GM12875 (cell line): ENCODE measurements around the gene TMEM131L.
A peak's percentile ranks its signal among the peaks of the same experiment; 100 is the strongest.

ENCODE experiments used
- H3K4me3 ChIP-seq: one replicate; pipeline ENCODE4 v1.5.1; 2011; ENCODE audit warnings: low read depth, low read length, control low read depth
- CTCF ChIP-seq: IDR thresholded peaks from 2 replicates; pipeline ENCODE4 v1.5.1; 2011; ENCODE audit warnings: low read depth, mild to moderate bottlenecking, control low read depth, inconsistent platforms, low read length, moderate library complexity, borderline replicate concordance; ENCODE audit not compliant: insufficient read depth

Gene TMEM131L

GRCh38 chr4:153514688-153515426 lies 48.7 kb downstream of the TMEM131L start:
- no peak overlapping the region for H3K4me3 ChIP-seq
- TF ChIP-seq CTCF = no peak

- TF ChIP-seq CTCF = no peak
- H3K4me3 ChIP-seq = no peak overlapping the region
Measured at GRCh38 chr4:153517159-153517558, 51.0 kb downstream of the TMEM131L start.

GRCh38 chr4:153518001-153518400 lies 51.8 kb downstream of the TMEM131L start:
- peak; percentile 16; the same call in 1 of the 2 replicates for TF ChIP-seq CTCF
- H3K4me3 ChIP-seq = no peak overlapping the region

GRCh38 chr4:153518637-153519389 lies 52.7 kb downstream of the TMEM131L start:
- TF ChIP-seq CTCF = no peak
- H3K4me3 ChIP-seq = no peak overlapping the region

- no peak overlapping the region for H3K4me3 ChIP-seq
- no peak for TF ChIP-seq CTCF
Measured at GRCh38 chr4:153519687-153520086, 53.5 kb downstream of the TMEM131L start.

- no peak overlapping the region for H3K4me3 ChIP-seq
- no peak for TF ChIP-seq CTCF
Measured at GRCh38 chr4:153520227-153520626, 54.1 kb downstream of the TMEM131L start.

GRCh38 chr4:153520801-153521329 lies 54.7 kb downstream of the TMEM131L start:
- H3K4me3 ChIP-seq = no peak overlapping the region
- no peak for TF ChIP-seq CTCF
